ENCODE measurements around the gene HMCN1.

DNA sequence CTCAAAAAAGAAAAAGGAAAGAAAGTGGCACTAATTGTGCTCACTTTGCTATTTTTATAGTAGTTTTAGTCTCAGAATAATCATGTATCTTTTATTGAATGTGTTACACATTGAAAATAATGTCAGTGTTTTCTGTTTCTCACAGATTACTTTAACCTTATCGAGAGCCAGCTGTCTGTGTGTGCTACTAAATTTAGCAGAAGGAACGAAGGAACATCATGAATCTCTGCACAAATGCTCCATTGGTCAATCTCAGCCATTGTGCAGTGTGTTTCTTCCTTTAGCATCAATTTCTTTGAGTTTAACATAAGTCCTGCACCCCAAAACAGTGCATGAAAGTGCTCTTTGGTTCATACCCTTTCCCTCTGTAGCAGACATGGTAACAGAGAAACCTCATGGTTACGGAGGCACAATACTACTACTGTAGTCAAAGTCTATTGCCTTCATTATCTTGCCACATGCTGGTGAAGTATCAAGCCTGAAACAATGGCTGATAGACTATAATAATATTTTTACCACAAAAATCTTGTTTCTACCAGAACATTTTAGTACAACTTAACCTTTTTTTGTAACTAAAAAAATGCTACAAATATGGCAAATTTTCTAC lies 310.0 kb downstream of the HMCN1 start:
- no peak for TF ChIP-seq POLR2A (IDR thresholded peaks at IDR 0.05)
- TF ChIP-seq, protein P1, sequence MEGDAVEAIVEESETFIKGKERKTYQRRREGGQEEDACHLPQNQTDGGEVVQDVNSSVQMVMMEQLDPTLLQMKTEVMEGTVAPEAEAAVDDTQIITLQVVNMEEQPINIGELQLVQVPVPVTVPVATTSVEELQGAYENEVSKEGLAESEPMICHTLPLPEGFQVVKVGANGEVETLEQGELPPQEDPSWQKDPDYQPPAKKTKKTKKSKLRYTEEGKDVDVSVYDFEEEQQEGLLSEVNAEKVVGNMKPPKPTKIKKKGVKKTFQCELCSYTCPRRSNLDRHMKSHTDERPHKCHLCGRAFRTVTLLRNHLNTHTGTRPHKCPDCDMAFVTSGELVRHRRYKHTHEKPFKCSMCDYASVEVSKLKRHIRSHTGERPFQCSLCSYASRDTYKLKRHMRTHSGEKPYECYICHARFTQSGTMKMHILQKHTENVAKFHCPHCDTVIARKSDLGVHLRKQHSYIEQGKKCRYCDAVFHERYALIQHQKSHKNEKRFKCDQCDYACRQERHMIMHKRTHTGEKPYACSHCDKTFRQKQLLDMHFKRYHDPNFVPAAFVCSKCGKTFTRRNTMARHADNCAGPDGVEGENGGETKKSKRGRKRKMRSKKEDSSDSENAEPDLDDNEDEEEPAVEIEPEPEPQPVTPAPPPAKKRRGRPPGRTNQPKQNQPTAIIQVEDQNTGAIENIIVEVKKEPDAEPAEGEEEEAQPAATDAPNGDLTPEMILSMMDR (IDR thresholded peaks at IDR 0.05): no peak

Data from adrenal gland (tissue), 5 donors.